GM12878 (cell line): Measurements from ENCODE around the gene SLC4A2. TPM values are rescaled to one million over a fixed set of nuclear protein-coding genes. Genes with fewer than 3 reads are reported as not detected.

ENCODE experiments used
- ATAC-seq: fragments of 200-7000 bp; cut with Tn5 transposase; 3 replicates; pipeline ENCODE4 v1.9.1; 2020; ENCODE audit warnings: mild to moderate bottlenecking, moderate library complexity
- BruUV-seq: library from RNA; stranded (reverse); fragments of 400-500 nt; replicated peaks from 2 replicates; lab custom pipeline; 2021; lab: Mats Ljungman, UMichigan
- CTCF ChIA-PET: fragments of 300-600 bp; sonication (Branson Sonifier 250); formaldehyde crosslinking; extraction: SDS; loops from one replicate; lab custom pipeline; 2021; ENCODE audit warnings: inconsistent platforms; lab: Yijun Ruan, JAX
- POLR2A ChIA-PET: fragments of 350-600 bp; formaldehyde crosslinking; extraction: SDS; loops from one replicate; lab custom pipeline; 2021; ENCODE audit warnings: inconsistent platforms; lab: Charles Lee
- RAD21 ChIA-PET: fragments of 300-600 bp; sonication (Branson Sonifier 250); formaldehyde crosslinking; loops from one replicate; lab custom pipeline; 2023; ENCODE audit warnings: antibody characterized with exemption; ENCODE audit not compliant: unreplicated experiment; lab: Charles Lee
- SMC1A ChIA-PET: fragments of 300-600 bp; sonication (Branson Sonifier 250); formaldehyde crosslinking; loops from one replicate; lab custom pipeline; 2023; ENCODE audit not compliant: unreplicated experiment, uncharacterized antibody; lab: Charles Lee
- DNase-seq: peaks from one replicate; pipeline ENCODE4 v3.0.0-alpha.2; 2011; ENCODE audit warnings: low read depth, low spot score
- FAIRE-seq: peaks from 3 replicates; lab custom pipeline; 2011; peaks lifted over from hg19 to GRCh38; lab: Jason Lieb, UNC
- H2AFZ ChIP-seq: 2 replicates; pipeline ENCODE4 v1.6.0; 2011; ENCODE audit warnings: low read depth, low read length, control low read depth; ENCODE audit not compliant: control insufficient read depth
- H3K27ac ChIP-seq: 2 replicates; pipeline ENCODE4 v1.5.1; 2011; ENCODE audit warnings: control low read depth; ENCODE audit not compliant: control insufficient read depth, insufficient read depth
- H3K27me3 ChIP-seq, 2 experiments: replicated peaks in 1 of 2; 2 replicates each; pipeline versions ENCODE4 v1.6.0 to v1.6.1; 2011; ENCODE audit warnings: low read length in 1 of 2; ENCODE audit not compliant: control insufficient read depth in 2 of 2, insufficient read depth in 2 of 2
- H3K36me3 ChIP-seq, 2 experiments: 2 replicates each; pipeline ENCODE4 v1.5.1; 2011; ENCODE audit warnings: low read length in 1 of 2; ENCODE audit not compliant: control insufficient read depth in 2 of 2, insufficient read depth in 2 of 2
- H3K4me1 ChIP-seq: 2 replicates; pipeline ENCODE4 v1.6.1; 2011; ENCODE audit warnings: mild to moderate bottlenecking, low read length, moderate library complexity, mixed read lengths; ENCODE audit not compliant: control insufficient read depth, insufficient read depth
- H3K4me2 ChIP-seq: 2 replicates; pipeline ENCODE4 v1.6.0; 2011; ENCODE audit warnings: control low read depth; ENCODE audit not compliant: control insufficient read depth, insufficient read depth
- H3K4me3 ChIP-seq: fragments of 200-600 bp; sonication (generic); 2 replicates; pipeline ENCODE4 v1.5.1; 2016
- H3K79me2 ChIP-seq: 2 replicates; pipeline ENCODE4 v1.6.0; 2011; ENCODE audit warnings: low read length; ENCODE audit not compliant: control insufficient read depth, insufficient read depth
- H3K9ac ChIP-seq: 2 replicates; pipeline ENCODE4 v1.8.0; 2011; ENCODE audit warnings: low read length, control low read depth, mixed read lengths; ENCODE audit not compliant: control insufficient read depth, insufficient read depth
- H3K9me3 ChIP-seq: replicated peaks from 3 replicates; pipeline ENCODE4 v1.5.1; 2011; ENCODE audit warnings: mild to moderate bottlenecking, low read length; ENCODE audit not compliant: control insufficient read depth, insufficient read depth
- H4K20me1 ChIP-seq: 2 replicates; pipeline ENCODE4 v1.6.0; 2011; ENCODE audit not compliant: control insufficient read depth, insufficient read depth
- CHD4 ChIP-seq: fragments of 200-600 bp; sonication (generic); IDR thresholded peaks from 2 replicates; pipeline ENCODE4 v1.6.1; 2016; ENCODE audit warnings: mild to moderate bottlenecking
- CREB1 ChIP-seq: IDR thresholded peaks from 2 replicates; pipeline ENCODE4 v1.6.1; 2012; ENCODE audit warnings: low read depth, mild to moderate bottlenecking, inconsistent platforms
- EGR1 ChIP-seq, 2 experiments: IDR thresholded peaks; 1 replicate in 1 of 2; 2 replicates in 1 of 2; pipeline ENCODE4 v1.6.1; 2011 to 2012; ENCODE audit warnings: low read depth in 2 of 2, low read length in 2 of 2, borderline replicate concordance in 1 of 2, mild to moderate bottlenecking in 1 of 2, moderate library complexity in 1 of 2
- GABPA ChIP-seq: IDR thresholded peaks from 2 replicates; pipeline ENCODE4 v1.6.1; 2014; ENCODE audit warnings: antibody characterized with exemption, low read depth, mild to moderate bottlenecking, inconsistent platforms
- IKZF1 ChIP-seq: fragments of 450-650 bp; conservative IDR thresholded peaks from 2 replicates; pipeline ENCODE4 v1.6.1; 2017; ENCODE audit warnings: antibody characterized with exemption, mild to moderate bottlenecking
- IKZF2 ChIP-seq, 2 experiments: fragments of 450-650 bp; IDR thresholded peaks; 2 replicates each; pipeline ENCODE4 v1.6.1; 2017; ENCODE audit warnings: mild to moderate bottlenecking in 2 of 2, moderate library complexity in 2 of 2
- MEF2A ChIP-seq: IDR thresholded peaks from 2 replicates; pipeline ENCODE4 v1.6.1; 2011; ENCODE audit warnings: low read depth, mild to moderate bottlenecking, low read length, moderate library complexity; ENCODE audit not compliant: insufficient read depth
- NR2F1 ChIP-seq: fragments of 450-650 bp; conservative IDR thresholded peaks from 2 replicates; pipeline ENCODE4 v1.6.1; 2017; ENCODE audit warnings: mild to moderate bottlenecking
- RB1 ChIP-seq: fragments of 450-650 bp; formaldehyde crosslinking; IDR thresholded peaks from 2 replicates; pipeline ENCODE4 v1.6.1; 2017; ENCODE audit warnings: mild to moderate bottlenecking, borderline replicate concordance
- RELA ChIP-seq: fragments of 450-650 bp; IDR thresholded peaks from 2 replicates; pipeline ENCODE4 v1.8.0; 2014; ENCODE audit warnings: borderline replicate concordance; ENCODE audit not compliant: partially characterized antibody
- SUZ12 ChIP-seq: fragments of 200-600 bp; sonication (generic); IDR thresholded peaks from one replicate; pipeline ENCODE4 v1.6.1; 2018; ENCODE audit warnings: antibody characterized with exemption, mild to moderate bottlenecking; ENCODE audit not compliant: unreplicated experiment
- TARDBP ChIP-seq: IDR thresholded peaks from 2 replicates; pipeline ENCODE4 v1.6.1; 2016; ENCODE audit warnings: borderline replicate concordance
- TCF7 ChIP-seq: IDR thresholded peaks from 2 replicates; pipeline ENCODE4 v1.6.1; 2014; ENCODE audit warnings: antibody characterized with exemption, borderline replicate concordance
- ZNF622 ChIP-seq: fragments of 450-650 bp; IDR thresholded peaks from 2 replicates; pipeline ENCODE4 v1.6.1; 2017; ENCODE audit warnings: mild to moderate bottlenecking, inconsistent platforms
- WGBS: methylation state at CpG from one replicate; pipeline ENCODE4 v1.1.6; 2016; ENCODE audit warnings: low lambda C conversion rate; ENCODE audit not compliant: insufficient replicate concordance, insufficient coverage; ENCODE audit errors: missing lambda C conversion rate; 5-methylcytosine and 5-hydroxymethylcytosine counted together
- in situ Hi-C: fragments of 300-500 bp; cut with MboI; formaldehyde crosslinking; loops from 9 replicates; pipeline ENCODE4 v1.14.3; 2018; ENCODE audit warnings: mixed read lengths
- intact Hi-C: fragments of 100-400 bp; cut with micrococcal nuclease; formaldehyde crosslinking; loops from one replicate; pipeline ENCODE4 v1.14.2; 2022; ENCODE audit not compliant: unreplicated experiment
- polyA plus RNA-seq, 11 experiments: library from polyadenylated mRNA; depleted of rRNA in 4 of 11; unstranded in 6 of 11; stranded (reverse) in 5 of 11; fragments of >200 nt; fragmentation: Nextera tagmentation in 4 of 11; fragmentation: Illumina TruSeq in 1 of 11; extraction: Ambion mirVana in 4 of 11; extraction: Trizol in 1 of 11; gene quantifications; 1 replicate in 1 of 11; 2 replicates in 10 of 11; pipeline versions ENCODE4 v1.2.1 to v1.2.3, GENCODE V29; 2011 to 2016; ENCODE audit warnings: inconsistent platforms in 2 of 11, missing spikeins in 2 of 11, low read depth in 1 of 11
- total RNA-seq, 4 experiments: library from RNA; depleted of rRNA in 3 of 4; stranded (reverse); fragments of >200 nt in 3 of 4; fragmentation: Illumina TruSeq in 1 of 4; extraction: Trizol in 1 of 4; gene quantifications; 2 replicates each; pipeline versions ENCODE4 v1.2.1 to v1.2.3, GENCODE V29; 2013 to 2021
- TF ChIP-seq, protein P1 (sequence below): fragments of 450-650 bp; formaldehyde crosslinking; IDR thresholded peaks from 2 replicates; pipeline ENCODE4 v1.4.0; 2020; ENCODE audit warnings: mild to moderate bottlenecking, moderate library complexity
- TF ChIP-seq, protein P2 (sequence below): fragments of 450-650 bp; IDR thresholded peaks from 2 replicates; pipeline ENCODE4 v1.6.1; 2018; ENCODE audit warnings: mild to moderate bottlenecking, low read depth, moderate library complexity; ENCODE audit not compliant: partially characterized antibody
- TF ChIP-seq, protein P3 (sequence below): fragments of 450-650 bp; IDR thresholded peaks from 2 replicates; pipeline ENCODE4 v1.6.1; 2016; ENCODE audit warnings: mild to moderate bottlenecking

SLC4A2 gene
- total and polyA plus RNA-seq, 10 of the 15 experiments (the other 5 are each of a cell fraction or from before 2014, with no cell fraction given): 2.7 to 78.6 (median 30.1) TPM

DNA sequence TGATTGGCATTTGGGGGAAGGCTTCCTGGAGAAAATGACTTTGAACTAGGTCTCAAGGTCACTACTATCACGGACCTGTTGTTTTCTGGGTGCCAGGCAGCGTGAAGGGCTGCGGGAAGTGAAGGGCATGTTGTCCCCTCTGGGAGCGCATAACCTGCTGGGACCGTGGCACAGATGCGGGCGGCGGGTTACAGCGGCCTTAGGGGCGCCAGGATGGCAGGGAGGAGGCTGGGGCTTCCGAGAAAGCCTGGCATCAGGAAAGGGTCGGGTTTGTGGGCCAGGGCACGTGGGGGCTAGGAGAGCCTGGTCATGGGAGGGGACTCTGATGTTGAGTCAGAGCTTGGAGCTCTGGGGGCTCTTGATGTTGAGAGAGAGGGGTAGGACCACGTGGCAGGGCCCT lies 6.1 kb downstream of the SLC4A2 start:
- no TSS peak for BruUV-seq
- FAIRE-seq (no peak), DNase-seq (no peak)
- no peak overlapping the region for H3K4me3 ChIP-seq
- intact Hi-C loops: no loop called here
- no peak overlapping the region for H3K4me2 ChIP-seq
- TF ChIP-seq, protein P1, sequence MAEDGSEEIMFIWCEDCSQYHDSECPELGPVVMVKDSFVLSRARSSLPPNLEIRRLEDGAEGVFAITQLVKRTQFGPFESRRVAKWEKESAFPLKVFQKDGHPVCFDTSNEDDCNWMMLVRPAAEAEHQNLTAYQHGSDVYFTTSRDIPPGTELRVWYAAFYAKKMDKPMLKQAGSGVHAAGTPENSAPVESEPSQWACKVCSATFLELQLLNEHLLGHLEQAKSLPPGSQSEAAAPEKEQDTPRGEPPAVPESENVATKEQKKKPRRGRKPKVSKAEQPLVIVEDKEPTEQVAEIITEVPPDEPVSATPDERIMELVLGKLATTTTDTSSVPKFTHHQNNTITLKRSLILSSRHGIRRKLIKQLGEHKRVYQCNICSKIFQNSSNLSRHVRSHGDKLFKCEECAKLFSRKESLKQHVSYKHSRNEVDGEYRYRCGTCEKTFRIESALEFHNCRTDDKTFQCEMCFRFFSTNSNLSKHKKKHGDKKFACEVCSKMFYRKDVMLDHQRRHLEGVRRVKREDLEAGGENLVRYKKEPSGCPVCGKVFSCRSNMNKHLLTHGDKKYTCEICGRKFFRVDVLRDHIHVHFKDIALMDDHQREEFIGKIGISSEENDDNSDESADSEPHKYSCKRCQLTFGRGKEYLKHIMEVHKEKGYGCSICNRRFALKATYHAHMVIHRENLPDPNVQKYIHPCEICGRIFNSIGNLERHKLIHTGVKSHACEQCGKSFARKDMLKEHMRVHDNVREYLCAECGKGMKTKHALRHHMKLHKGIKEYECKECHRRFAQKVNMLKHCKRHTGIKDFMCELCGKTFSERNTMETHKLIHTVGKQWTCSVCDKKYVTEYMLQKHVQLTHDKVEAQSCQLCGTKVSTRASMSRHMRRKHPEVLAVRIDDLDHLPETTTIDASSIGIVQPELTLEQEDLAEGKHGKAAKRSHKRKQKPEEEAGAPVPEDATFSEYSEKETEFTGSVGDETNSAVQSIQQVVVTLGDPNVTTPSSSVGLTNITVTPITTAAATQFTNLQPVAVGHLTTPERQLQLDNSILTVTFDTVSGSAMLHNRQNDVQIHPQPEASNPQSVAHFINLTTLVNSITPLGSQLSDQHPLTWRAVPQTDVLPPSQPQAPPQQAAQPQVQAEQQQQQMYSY (CRISPR knock-in tag): no peak
- TF ChIP-seq EGR1 (IDR thresholded peaks at IDR 0.05; ENCODE audit: borderline replicate concordance in 1 of 2, low read depth in 2 of 2, low read length in 2 of 2) (no peak), MEF2A (no peak), CREB1 (no peak), ZNF622 (no peak), IKZF1 (no peak), RELA (no peak), GABPA (no peak), CHD4 (no peak), TCF7 (no peak), NR2F1 (no peak), SUZ12 (no peak), TARDBP (no peak), IKZF2 (IDR thresholded peaks at IDR 0.05) (no peak), RB1 (no peak)
- TF ChIP-seq, protein P2, sequence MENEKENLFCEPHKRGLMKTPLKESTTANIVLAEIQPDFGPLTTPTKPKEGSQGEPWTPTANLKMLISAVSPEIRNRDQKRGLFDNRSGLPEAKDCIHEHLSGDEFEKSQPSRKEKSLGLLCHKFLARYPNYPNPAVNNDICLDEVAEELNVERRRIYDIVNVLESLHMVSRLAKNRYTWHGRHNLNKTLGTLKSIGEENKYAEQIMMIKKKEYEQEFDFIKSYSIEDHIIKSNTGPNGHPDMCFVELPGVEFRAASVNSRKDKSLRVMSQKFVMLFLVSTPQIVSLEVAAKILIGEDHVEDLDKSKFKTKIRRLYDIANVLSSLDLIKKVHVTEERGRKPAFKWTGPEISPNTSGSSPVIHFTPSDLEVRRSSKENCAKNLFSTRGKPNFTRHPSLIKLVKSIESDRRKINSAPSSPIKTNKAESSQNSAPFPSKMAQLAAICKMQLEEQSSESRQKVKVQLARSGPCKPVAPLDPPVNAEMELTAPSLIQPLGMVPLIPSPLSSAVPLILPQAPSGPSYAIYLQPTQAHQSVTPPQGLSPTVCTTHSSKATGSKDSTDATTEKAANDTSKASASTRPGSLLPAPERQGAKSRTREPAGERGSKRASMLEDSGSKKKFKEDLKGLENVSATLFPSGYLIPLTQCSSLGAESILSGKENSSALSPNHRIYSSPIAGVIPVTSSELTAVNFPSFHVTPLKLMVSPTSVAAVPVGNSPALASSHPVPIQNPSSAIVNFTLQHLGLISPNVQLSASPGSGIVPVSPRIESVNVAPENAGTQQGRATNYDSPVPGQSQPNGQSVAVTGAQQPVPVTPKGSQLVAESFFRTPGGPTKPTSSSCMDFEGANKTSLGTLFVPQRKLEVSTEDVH: no peak
- TF ChIP-seq, protein P3, sequence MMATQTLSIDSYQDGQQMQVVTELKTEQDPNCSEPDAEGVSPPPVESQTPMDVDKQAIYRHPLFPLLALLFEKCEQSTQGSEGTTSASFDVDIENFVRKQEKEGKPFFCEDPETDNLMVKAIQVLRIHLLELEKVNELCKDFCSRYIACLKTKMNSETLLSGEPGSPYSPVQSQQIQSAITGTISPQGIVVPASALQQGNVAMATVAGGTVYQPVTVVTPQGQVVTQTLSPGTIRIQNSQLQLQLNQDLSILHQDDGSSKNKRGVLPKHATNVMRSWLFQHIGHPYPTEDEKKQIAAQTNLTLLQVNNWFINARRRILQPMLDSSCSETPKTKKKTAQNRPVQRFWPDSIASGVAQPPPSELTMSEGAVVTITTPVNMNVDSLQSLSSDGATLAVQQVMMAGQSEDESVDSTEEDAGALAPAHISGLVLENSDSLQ: no peak
- TF ChIP-seq, all 136 proteins: peak for 0
- in situ Hi-C loops: no loop called here
- peaks cover 13% of the 10 kb centered on the region for H3K79me2 ChIP-seq
- H2AFZ ChIP-seq: no peak overlapping the region
- ChIA-PET CTCF (no interaction called here), SMC1A (no interaction called here), POLR2A (no interaction called here), RAD21 (no interaction called here)
- peaks cover 11 to 16% of the 10 kb centered on the region in 2 experiments; a peak in 3 of 4 replicates for H3K36me3 ChIP-seq
- H3K9ac ChIP-seq: no peak overlapping the region
- H3K4me1 ChIP-seq: peaks cover 7% of the 10 kb centered on the region
- H3K9me3 ChIP-seq: no peaks in the 10 kb centered on the region
- H3K27me3 ChIP-seq: no peaks in the 10 kb centered on the region
- H4K20me1 ChIP-seq: no peaks in the 10 kb centered on the region
- 87% methylated on average over 14 of the region's 14 CpGs for WGBS
- ATAC-seq: no peak
- H3K27ac ChIP-seq: no peak overlapping the region
